C4-2B (cell line): ENCODE results near the gene GNMT.

Experiments used
- H3K27ac ChIP-seq: fragments of 450-650 bp; 2 replicates; pipeline ENCODE4 v1.5.1; 2017
- ZFX ChIP-seq: fragments of 450-650 bp; IDR thresholded peaks from 2 replicates; pipeline ENCODE4 v1.6.1; 2017
- TF ChIP-seq, protein P1 (sequence below): fragments of 450-650 bp; conservative IDR thresholded peaks from 2 replicates; pipeline ENCODE4 v1.5.1; 2017; ENCODE audit warnings: mild to moderate bottlenecking

The GNMT gene

DNA sequence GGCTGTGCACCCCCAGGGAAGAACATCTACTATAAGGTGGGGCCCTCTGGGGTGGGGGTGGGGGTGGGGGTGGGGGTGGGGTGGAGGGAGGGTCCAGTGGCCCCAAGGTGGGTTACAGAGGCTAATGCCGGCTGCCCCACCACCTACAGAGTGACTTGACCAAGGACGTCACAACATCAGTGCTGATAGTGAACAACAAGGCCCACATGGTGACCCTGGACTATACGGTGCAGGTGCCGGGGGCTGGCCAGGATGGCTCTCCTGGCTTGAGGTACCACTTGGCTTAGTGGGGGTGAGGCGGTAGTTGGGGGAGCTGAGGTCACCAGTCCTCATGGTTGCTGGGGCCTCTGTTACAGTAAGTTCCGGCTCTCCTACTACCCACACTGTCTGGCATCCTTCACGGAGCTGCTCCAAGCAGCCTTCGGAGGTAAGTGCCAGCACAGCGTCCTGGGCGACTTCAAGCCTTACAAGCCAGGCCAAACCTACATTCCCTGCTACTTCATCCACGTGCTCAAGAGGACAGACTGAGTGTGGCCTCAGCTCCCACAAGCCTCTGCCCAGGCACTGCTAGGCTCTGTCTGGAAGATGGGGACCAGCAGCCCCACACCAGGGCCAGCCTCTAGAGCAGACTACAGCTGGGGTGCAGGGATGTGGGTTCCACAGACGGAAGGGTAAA, 2.8 kb downstream of the GNMT start:
- H3K27ac ChIP-seq, result no peak overlapping the region
- TF ChIP-seq, protein P1, sequence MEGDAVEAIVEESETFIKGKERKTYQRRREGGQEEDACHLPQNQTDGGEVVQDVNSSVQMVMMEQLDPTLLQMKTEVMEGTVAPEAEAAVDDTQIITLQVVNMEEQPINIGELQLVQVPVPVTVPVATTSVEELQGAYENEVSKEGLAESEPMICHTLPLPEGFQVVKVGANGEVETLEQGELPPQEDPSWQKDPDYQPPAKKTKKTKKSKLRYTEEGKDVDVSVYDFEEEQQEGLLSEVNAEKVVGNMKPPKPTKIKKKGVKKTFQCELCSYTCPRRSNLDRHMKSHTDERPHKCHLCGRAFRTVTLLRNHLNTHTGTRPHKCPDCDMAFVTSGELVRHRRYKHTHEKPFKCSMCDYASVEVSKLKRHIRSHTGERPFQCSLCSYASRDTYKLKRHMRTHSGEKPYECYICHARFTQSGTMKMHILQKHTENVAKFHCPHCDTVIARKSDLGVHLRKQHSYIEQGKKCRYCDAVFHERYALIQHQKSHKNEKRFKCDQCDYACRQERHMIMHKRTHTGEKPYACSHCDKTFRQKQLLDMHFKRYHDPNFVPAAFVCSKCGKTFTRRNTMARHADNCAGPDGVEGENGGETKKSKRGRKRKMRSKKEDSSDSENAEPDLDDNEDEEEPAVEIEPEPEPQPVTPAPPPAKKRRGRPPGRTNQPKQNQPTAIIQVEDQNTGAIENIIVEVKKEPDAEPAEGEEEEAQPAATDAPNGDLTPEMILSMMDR, result no peak
- TF ChIP-seq ZFX, result no peak

DNA sequence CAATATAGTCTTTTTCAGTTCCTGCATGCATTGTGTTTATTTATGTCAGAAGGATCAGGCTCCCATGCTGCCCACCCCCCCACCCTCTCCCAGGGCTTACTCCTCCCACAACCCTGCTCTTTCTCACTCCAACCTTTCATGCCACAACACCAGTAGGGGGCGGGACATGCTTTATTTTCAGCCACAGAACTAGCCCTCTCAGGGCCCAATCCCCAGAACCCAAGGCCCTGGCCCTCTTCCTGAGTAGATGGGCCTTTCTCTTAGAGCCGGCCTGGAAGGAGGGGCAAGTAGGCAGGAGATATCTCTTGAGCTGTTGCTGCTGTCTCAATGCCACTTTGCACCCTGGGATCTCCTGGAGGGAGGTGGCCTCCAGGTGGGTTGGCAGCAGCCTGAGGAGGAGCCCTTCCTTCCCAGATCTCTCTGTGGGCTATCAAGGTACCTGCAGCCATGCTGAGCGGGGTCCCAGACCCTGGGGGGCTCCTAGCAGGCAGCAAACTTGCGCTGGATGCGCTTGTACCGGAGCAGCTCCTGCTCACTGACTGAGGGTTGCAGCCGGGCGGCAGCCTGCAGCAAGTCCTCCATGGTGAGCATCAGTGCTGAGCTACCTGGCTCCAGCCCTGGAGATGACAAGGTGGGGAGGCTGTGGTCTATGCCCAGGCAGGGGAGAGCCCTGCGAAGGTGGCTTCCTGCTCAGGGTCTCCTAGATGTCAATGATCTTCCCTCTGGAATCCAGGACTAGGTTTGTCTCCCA, 3.5 kb downstream of the GNMT start:
- no peak overlapping the region for H3K27ac ChIP-seq
- TF ChIP-seq, protein P1, result no peak; the same call in 1 of the 2 replicates
- no peak for TF ChIP-seq ZFX

DNA sequence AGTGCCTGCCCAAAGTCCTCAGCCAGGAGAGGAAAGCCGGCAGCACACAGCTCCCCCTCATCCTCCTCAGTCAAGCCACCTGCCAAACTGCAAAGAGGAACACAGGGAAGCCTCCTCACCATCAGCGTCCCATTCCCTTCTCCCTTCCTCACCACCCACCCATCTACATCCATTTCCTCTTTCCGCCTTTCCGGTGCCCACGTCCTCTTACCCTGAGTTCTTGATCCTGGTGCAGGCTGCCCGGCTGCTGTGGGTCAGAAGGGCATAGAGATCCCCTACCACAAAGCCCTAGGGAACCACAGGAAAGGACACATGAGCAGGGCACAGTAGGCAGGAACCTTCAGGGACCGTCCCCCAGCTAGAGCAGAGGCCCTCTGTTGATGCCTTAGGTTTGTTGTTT, 6.0 kb downstream of the GNMT start:
- TF ChIP-seq, protein P1, result no peak
- TF ChIP-seq ZFX, result no peak
- H3K27ac ChIP-seq, result no peak overlapping the region

DNA sequence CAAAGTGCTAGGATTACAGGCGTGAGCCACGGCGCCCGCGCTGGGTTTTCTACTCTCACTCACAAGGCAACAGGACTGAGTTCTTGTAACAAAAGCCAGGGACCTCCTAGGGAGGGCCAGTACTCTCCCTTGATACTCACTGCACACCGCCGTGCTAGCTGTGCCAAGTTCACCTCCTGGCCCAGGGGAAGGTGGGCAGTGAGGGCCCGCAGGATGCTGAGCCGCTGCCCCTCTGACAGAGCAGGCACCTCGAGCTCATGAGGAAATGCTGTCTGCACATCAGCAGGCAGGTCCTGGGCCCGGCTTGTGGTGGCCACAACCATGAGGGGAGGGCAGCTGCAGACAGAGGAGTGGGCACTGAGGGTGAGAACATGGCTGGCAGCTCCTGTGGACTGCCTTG, 6.7 kb downstream of the GNMT start:
- H3K27ac ChIP-seq, result no peak overlapping the region
- TF ChIP-seq ZFX, result no peak
- TF ChIP-seq, protein P1, result no peak

DNA sequence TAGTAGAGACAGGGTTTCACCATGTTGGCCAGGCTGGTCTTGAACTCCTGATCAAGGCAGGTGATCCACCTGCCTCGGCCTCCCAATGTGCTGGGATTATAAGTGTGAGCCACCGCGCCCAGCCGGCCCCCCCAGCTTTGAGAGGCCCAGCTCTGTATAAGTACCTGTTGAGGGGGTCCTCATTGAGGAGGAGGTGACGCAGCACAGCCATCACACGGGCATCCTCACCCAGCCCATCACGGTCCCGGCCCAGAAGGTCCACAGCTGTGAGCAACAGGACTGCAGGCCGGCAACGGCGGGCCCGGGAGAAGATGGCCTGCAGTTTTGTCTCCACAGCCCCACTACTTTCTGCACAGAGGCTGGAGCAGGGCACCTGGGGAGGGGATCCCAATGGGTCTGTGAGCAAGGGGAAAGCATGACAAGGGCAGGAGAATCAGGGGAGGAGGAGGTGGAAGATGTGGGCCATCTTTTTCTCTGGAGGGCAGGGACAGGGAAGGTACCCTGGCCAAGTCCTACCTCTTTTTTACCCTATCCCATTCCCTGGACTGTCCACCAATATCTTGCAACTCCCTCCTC, 7.7 kb downstream of the GNMT start:
- TF ChIP-seq, protein P1, result no peak
- TF ChIP-seq ZFX, result no peak
- H3K27ac ChIP-seq, result no peak overlapping the region

DNA sequence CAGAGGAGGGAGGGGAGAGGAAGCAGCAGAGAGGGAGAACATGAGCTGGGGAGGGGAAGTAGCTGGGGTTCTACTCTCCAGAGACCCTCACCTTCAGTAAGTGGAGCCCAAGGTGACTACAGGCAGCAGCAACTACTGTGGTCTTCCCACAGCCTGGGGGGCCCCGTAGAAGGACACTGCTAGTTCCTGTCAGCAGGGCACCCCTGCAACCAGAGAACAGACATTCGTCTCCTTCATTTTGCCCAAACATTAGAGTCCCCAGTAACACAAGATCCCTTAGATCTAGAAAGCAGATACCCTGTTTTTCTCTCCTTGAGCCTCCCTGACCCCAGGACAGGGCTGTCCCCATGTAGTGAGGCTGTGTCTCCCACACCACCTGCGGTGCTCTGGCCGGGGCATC, 8.2 kb downstream of the GNMT start:
- TF ChIP-seq, protein P1, result no peak
- no peak for TF ChIP-seq ZFX
- H3K27ac ChIP-seq, result no peak overlapping the region

DNA sequence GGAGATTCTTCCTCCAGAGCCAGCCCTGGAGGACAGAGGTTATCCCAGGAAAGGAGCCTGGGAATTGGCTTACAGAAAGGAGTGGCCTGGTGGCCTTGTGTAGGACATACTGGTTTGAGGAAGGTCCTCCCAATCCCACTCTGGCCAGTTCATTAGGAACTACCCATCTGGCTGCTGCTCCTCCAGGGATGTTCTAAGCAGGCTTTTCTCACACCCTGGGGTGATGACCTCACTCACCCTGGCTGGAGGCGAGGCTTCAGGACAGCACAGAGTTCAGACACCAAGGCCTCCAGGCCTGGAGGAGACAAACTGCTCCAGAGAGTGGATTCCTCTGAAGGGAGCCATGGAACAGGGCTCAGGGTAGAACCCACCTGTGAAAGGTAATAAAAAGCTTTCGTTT, 8.9 kb downstream of the GNMT start:
- no peak overlapping the region for H3K27ac ChIP-seq
- no peak for TF ChIP-seq ZFX
- TF ChIP-seq, protein P1, result no peak
